Germinal center (tissue), 1 donor: ENCODE data around the gene CDH20.

Source experiments
- DNase-seq: peaks from one replicate; pipeline ENCODE4 v3.0.0; 2012; ENCODE audit warnings: mixed read lengths, low spot score

The CDH20 gene

GRCh38 chr18:61531182-61531581, 198.0 kb downstream of the CDH20 start:
- DNase-seq = no peak

GRCh38 chr18:61531891-61532290, 198.7 kb downstream of the CDH20 start:
- DNase-seq = no peak

- no peak for DNase-seq
Measured at GRCh38 chr18:61535401-61535800, 202.2 kb downstream of the CDH20 start.

GRCh38 chr18:61541673-61542072, 208.4 kb downstream of the CDH20 start:
- DNase-seq = no peak

- DNase-seq = no peak
Measured at GRCh38 chr18:61542596-61542995, 209.4 kb downstream of the CDH20 start.

- no peak for DNase-seq
Measured at GRCh38 chr18:61543518-61543917, 210.3 kb downstream of the CDH20 start.

- no peak for DNase-seq
Measured at GRCh38 chr18:61544178-61544577, 210.9 kb downstream of the CDH20 start.

GRCh38 chr18:61545281-61546245, 212.3 kb downstream of the CDH20 start:
- DNase-seq = no peak

GRCh38 chr18:61546590-61546989, 213.4 kb downstream of the CDH20 start:
- DNase-seq = no peak

GRCh38 chr18:61549416-61549815, 216.2 kb downstream of the CDH20 start:
- no peak for DNase-seq

- DNase-seq = no peak
Measured at GRCh38 chr18:61549889-61550288, 216.7 kb downstream of the CDH20 start.

GRCh38 chr18:61551586-61551985, 218.4 kb downstream of the CDH20 start:
- DNase-seq = peak; percentile 37

GRCh38 chr18:61553045-61553659, 219.9 kb downstream of the CDH20 start:
- no peak for DNase-seq

- DNase-seq = no peak
Measured at GRCh38 chr18:61554117-61554776, 221.0 kb downstream of the CDH20 start.

- DNase-seq = no peak
Measured at GRCh38 chr18:61554946-61555361, 221.7 kb downstream of the CDH20 start.

- DNase-seq = no peak
Measured at GRCh38 chr18:61556316-61556715, 223.1 kb downstream of the CDH20 start.

GRCh38 chr18:61556862-61557261, 223.6 kb downstream of the CDH20 start:
- no peak for DNase-seq

GRCh38 chr18:61569176-61569892, 236.1 kb downstream of the CDH20 start:
- no peak for DNase-seq

GRCh38 chr18:61570070-61570469, 236.8 kb downstream of the CDH20 start:
- no peak for DNase-seq

- no peak for DNase-seq
Measured at GRCh38 chr18:61572084-61572655, 238.9 kb downstream of the CDH20 start.

- no peak for DNase-seq
Measured at GRCh38 chr18:61572871-61573270, 239.6 kb downstream of the CDH20 start.

GRCh38 chr18:61574665-61575064, 241.4 kb downstream of the CDH20 start:
- no peak for DNase-seq
